ENCODE measurements around the gene SHMT2. TPM values are rescaled to one million over a fixed set of nuclear protein-coding genes. Genes with fewer than 3 reads are reported as not detected.

The SHMT2 gene
- total and polyA plus RNA-seq, 9 of the 15 experiments (the other 6 are each of a cell fraction or from before 2014, with no cell fraction given) = 46.1 to 319 (median 115) TPM

DNA sequence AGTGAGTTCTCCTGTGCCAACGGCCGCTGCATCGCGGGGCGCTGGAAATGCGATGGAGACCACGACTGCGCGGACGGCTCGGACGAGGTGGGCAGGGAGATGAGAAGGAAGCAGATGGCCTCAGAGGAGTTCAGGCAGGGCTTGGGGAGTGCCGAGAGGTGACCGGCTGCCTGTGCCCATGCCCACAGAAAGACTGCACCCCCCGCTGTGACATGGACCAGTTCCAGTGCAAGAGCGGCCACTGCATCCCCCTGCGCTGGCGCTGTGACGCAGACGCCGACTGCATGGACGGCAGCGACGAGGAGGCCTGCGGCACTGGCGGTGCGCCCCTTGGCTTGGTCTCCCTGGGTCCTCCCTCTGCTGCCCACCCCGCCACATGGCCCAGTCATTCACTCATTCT lies 26.3 kb upstream of the SHMT2 start:
- Histone ChIP-seq H4K20me1 (replicated peaks; ENCODE audit: control insufficient read depth, insufficient read depth, low read length) (peaks cover 24% of the 10 kb centered on the region), H2AFZ (ENCODE audit: low read depth, low read length) (no peak overlapping the region), H3K9me3 (replicated peaks; ENCODE audit: control insufficient read depth, insufficient read depth, low read depth, low read length) (no peaks in the 10 kb centered on the region), H3K79me2 (ENCODE audit: control insufficient read depth, insufficient read depth, low read length) (no peaks in the 10 kb centered on the region), H3K4me2 (ENCODE audit: insufficient read depth, low read length) (no peak overlapping the region), H3K9me1 (ENCODE audit: control insufficient read depth, insufficient read depth, low read length) (no peaks in the 10 kb centered on the region), H3K36me3 (ENCODE audit: control insufficient read depth, insufficient read depth, low read length) (no peaks in the 10 kb centered on the region), H3K4me1 (replicated peaks in 1 of 2; ENCODE audit: control insufficient read depth in 2 of 2, insufficient read depth in 2 of 2, low read length in 2 of 2) (peaks cover 0 to 37% of the 10 kb centered on the region in 2 experiments; a peak in 2 of 5 replicates), H3K9ac (ENCODE audit: insufficient read depth in 1 of 2, low read depth in 2 of 2, low read length in 2 of 2) (no peak overlapping the region), H3K27me3 (ENCODE audit: control insufficient read depth in 2 of 2, insufficient read depth in 2 of 2, low read length in 2 of 2) (peaks cover 54 to 91% of the 10 kb centered on the region in 2 experiments; a peak in 4 of 5 replicates), H3K27ac (ENCODE audit: extremely low read depth, low read depth, low read length) (no peak overlapping the region), H3K4me3 (no peak overlapping the region)
- in situ Hi-C loops (cut with MboI) (no loop called here), intact Hi-C loops (cut with micrococcal nuclease) (no loop called here)
- BruUV-seq (replicated peaks) = no TSS peak
- 41% methylated on average over 28 of the region's 28 CpGs for WGBS (ENCODE audit: insufficient coverage, low coverage, missing lambda C conversion rate)
- ChIA-PET CTCF (ENCODE audit: low intra/inter-chr PET ratio) (interaction anchor here (0.6 kb wide), 1 partner anchor 35 kb away, joined by 3 read pairs; no protein-coding TSS in a partner anchor), POLR2A (no interaction called here)
- no peak for DNase-seq (ENCODE audit: extremely low read depth in 1 of 4, low spot score in 3 of 4)
- FAIRE-seq = no peak
- no peak for ATAC-seq
- TF ChIP-seq U2AF2 (optimal IDR thresholded peaks at IDR 0.05; ENCODE audit: low read depth, low read length) (no peak), MAFF (IDR thresholded peaks at IDR 0.05; ENCODE audit: low read length) (no peak), GATA2 (CRISPR knock-in tag; IDR thresholded peaks at IDR 0.05) (no peak), TAL1 (IDR thresholded peaks at IDR 0.05) (no peak), ZNF324 (CRISPR knock-in tag; IDR thresholded peaks at IDR 0.05) (no peak), CBX8 (IDR thresholded peaks at IDR 0.05; ENCODE audit: borderline replicate concordance, extremely low read depth, low read depth, low read length, poor library complexity, severe bottlenecking) (no peak), ELF1 (tag; IDR thresholded peaks at IDR 0.05) (no peak), ZNF778 (CRISPR knock-in tag; IDR thresholded peaks at IDR 0.05) (no peak), DPF2 (IDR thresholded peaks at IDR 0.05) (no peak), ZNF175 (CRISPR knock-in tag; IDR thresholded peaks at IDR 0.05; ENCODE audit: low read depth) (no peak)
- TF ChIP-seq, protein P1, sequence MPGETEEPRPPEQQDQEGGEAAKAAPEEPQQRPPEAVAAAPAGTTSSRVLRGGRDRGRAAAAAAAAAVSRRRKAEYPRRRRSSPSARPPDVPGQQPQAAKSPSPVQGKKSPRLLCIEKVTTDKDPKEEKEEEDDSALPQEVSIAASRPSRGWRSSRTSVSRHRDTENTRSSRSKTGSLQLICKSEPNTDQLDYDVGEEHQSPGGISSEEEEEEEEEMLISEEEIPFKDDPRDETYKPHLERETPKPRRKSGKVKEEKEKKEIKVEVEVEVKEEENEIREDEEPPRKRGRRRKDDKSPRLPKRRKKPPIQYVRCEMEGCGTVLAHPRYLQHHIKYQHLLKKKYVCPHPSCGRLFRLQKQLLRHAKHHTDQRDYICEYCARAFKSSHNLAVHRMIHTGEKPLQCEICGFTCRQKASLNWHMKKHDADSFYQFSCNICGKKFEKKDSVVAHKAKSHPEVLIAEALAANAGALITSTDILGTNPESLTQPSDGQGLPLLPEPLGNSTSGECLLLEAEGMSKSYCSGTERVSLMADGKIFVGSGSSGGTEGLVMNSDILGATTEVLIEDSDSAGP (CRISPR knock-in tag; IDR thresholded peaks at IDR 0.05) = no peak
- TF ChIP-seq, protein P2, sequence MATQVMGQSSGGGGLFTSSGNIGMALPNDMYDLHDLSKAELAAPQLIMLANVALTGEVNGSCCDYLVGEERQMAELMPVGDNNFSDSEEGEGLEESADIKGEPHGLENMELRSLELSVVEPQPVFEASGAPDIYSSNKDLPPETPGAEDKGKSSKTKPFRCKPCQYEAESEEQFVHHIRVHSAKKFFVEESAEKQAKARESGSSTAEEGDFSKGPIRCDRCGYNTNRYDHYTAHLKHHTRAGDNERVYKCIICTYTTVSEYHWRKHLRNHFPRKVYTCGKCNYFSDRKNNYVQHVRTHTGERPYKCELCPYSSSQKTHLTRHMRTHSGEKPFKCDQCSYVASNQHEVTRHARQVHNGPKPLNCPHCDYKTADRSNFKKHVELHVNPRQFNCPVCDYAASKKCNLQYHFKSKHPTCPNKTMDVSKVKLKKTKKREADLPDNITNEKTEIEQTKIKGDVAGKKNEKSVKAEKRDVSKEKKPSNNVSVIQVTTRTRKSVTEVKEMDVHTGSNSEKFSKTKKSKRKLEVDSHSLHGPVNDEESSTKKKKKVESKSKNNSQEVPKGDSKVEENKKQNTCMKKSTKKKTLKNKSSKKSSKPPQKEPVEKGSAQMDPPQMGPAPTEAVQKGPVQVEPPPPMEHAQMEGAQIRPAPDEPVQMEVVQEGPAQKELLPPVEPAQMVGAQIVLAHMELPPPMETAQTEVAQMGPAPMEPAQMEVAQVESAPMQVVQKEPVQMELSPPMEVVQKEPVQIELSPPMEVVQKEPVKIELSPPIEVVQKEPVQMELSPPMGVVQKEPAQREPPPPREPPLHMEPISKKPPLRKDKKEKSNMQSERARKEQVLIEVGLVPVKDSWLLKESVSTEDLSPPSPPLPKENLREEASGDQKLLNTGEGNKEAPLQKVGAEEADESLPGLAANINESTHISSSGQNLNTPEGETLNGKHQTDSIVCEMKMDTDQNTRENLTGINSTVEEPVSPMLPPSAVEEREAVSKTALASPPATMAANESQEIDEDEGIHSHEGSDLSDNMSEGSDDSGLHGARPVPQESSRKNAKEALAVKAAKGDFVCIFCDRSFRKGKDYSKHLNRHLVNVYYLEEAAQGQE (IDR thresholded peaks at IDR 0.05; ENCODE audit: borderline replicate concordance) = no peak
- TF ChIP-seq, protein P2 (CRISPR knock-in tag; IDR thresholded peaks at IDR 0.05; ENCODE audit: low read depth) = no peak

All from K562 (cell line).